GM18861 (cell line): Measurements from ENCODE around the gene TRAPPC10.

Experiments used
- ATAC-seq: cut with Tn5 transposase; IDR thresholded peaks from one replicate; pipeline ENCODE4 v1.9.1; 2021; ENCODE audit not compliant: unreplicated experiment

TRAPPC10 gene

DNA sequence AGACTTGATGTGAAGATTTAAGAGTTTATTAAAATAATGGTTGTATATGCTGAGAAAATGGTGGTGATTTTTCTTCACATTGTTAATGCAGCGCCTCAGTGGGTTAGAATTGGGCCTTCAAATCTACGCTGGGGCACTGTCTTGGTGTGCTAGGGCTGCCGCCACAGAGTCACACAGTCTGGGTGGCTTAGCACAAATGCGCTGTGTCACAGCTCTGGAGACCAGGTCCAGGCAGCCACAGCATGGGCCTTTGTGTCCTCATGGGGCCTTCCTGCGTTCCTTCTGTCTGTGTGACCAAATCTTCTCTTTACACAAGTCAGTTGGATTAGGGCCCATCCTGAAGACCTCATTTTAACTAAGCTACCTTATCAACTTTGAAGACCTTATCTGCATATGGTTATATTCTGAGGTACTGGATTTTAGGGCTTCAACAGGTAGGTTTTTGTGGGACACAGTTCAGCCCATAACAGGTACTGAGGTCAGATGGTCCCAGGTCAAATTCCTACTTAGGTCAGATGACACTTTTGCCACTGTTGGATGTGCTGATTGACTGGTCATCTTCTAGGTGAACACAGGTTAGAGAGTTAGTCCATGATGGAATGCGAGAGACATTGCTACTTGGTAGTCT is 17.5 kb downstream of the TRAPPC10 start:
- ATAC-seq, result no peak

DNA sequence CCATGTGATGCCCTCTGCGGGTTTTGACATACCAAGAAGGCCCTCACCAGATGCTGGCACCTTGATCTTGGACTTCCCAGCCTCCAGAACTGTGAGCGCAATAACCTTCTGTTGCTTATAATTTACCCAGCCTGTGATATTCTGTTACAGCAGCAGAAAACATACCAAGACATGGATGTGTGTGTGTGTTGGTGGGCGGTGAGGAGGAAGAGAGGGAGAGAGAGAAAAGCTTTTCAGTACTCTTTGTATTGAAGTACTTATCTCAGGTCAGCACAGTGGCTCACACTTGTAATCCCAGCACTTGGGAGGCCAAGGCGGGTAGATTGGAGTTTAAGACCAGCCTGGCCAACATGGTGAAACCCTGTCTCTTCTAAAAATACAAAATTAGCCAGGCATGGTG is 23.1 kb downstream of the TRAPPC10 start:
- no peak for ATAC-seq

DNA sequence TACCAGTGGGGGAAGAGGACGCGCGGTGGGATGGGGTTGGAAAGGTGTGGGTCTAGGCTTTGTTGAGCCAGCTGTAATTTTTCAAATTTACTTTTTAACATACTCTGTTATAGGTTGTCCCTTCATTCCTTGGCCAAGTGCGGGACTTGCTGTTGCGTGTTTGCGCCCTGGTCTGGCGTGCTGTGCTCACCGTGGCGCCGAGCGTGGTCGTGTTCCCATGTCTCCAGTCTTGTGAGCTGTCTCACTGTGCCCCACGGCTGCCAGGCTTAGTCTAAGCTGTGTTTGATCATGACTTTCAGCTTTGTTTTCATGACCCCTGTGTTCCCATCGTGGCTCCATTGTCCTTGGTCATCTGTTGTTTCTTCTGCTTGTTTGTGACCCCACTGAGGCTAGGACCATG is 26.0 kb downstream of the TRAPPC10 start:
- ATAC-seq, result no peak

DNA sequence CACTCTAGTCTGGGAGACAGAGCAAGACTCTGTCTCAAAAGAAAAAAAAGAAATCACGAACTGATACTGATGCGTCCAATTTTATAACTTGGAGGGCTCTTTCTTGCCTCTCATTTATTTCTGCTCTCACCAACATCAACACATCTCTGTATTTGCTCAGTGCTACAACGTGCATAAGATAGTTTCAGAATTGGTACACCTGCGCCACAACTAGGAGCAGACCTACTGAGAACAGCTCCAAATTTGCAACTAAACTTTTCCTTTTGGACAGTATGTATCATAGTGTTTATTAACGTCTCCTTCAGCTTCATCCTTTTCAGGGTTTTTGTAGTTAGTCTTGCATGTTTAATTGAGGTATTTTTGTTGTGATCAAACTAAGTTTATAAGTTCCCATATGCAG is 27.7 kb downstream of the TRAPPC10 start:
- no peak for ATAC-seq

DNA sequence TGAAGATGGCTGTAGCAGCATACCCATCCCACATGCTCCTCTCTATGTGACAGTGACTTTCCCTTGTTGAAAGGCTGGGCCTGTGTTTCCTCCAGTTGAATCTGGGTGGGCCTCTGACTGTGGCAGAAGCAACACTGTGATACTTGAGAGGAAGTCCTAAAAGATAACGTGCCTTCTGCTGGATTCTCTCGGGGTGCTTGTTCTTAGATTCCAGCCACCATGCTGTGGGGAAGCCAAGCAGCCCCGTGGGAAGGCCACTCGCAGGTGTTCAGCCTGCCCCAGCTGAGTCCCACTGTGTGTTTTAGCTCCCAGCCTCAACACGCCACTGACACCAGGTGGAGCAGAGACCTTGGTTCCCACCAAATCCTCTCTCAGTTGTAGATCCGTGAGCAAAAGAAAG is 31.5 kb downstream of the TRAPPC10 start:
- no peak for ATAC-seq

DNA sequence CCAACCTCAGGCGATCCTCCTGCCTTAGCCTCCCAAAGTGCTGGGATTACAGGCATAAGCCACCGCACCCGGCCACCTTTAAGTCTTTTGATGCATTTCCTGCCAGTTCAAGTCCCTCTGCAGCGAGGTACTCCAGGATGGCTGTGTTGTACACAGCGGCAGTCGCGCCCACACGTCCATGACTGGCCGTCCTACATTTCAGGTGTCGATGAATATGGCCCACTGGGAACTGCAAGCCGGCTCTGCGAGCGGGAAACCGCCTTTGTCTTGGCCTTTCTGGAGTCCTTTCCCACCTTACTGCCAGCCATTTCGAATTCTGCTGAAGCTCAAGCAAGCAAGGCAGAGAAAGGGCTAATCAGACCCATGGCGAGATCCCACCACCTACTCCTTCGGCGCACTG is 34.6 kb downstream of the TRAPPC10 start:
- no peak for ATAC-seq

DNA sequence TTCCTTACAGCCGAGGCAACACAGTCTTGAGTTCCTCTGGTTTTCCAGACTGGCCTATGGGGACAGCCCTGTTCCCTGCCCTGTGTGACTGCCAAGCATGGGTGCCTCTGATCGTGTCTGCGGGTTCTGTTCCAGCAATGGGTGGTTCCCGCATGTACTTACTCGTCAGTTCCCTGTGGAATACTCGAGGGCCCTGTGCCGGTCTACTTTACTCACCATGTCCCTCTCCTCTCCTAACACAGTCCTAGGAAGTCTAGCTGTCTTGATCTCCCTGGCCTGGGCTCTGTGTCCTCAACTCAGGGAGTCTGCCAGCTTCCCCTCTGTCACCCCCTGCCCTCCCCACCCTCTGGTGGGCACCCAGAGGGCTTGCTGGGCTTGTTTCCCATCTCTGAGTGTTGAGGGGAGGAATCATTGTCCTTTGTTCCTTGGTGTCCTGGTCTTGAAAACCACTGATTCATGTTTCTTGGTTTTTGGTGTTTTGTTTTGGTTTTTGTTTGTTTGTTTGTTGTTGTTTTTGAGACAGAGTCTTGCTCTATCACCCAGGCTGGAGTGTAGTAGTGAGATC is 36.0 kb downstream of the TRAPPC10 start:
- ATAC-seq, result no peak

DNA sequence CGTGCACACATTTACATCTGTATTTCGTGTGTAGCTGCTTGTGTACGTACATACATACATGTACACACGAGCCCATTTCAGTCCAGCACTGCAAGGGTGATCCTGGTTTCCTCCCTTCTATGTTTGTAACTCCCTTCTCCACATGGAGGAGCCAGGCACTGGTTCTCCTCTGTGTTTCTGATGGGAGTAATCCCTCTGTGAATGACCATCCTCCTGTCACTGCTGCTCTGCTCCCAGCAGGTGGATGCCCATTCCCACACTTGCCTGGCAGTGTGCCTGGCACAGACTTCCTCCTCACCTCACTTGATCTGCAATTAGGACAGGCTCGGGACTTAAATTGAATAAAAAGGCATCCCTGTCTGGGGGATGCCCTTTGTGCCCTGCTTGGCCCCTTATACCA is 37.1 kb downstream of the TRAPPC10 start:
- ATAC-seq, result no peak

DNA sequence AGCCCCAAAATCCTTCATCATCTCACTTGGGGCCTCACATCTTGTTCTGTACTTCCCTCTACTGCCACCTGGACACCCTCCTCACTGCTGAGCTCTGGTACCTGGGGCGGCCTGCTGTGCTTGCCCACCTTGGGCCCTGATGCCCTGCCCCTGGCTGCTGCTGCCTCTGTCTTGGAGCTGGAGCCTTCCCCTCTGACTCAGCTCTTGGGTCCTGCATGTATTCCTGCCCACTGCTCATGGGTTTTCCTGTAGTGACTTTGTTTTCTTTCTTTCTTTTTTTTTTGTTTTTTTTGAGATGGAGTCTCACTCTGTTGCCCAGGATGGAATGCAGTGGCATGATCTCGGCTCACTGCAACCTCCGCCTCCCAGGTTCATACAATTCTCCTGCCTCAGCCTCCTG is 37.5 kb downstream of the TRAPPC10 start:
- no peak for ATAC-seq

DNA sequence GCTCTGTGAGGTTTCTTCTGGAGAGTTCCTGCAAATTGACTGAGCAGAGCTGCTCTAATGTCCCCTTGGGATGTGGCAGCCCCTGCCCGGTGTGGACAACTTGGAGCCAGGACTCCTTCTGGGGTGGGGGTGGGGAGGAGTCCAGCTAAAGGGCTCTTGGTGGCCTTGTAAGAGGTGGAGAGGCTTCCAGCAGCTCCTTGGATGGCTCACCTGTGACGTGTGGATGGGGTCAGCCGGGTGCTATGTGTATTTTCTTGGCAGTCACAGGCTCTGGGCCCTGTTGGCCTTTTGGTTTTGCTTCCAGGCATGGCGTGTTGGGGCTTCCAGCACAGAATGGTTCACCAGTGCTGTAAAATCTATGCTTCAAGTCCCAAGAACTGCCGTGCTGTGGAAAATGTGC is 38.2 kb downstream of the TRAPPC10 start:
- ATAC-seq, result no peak

DNA sequence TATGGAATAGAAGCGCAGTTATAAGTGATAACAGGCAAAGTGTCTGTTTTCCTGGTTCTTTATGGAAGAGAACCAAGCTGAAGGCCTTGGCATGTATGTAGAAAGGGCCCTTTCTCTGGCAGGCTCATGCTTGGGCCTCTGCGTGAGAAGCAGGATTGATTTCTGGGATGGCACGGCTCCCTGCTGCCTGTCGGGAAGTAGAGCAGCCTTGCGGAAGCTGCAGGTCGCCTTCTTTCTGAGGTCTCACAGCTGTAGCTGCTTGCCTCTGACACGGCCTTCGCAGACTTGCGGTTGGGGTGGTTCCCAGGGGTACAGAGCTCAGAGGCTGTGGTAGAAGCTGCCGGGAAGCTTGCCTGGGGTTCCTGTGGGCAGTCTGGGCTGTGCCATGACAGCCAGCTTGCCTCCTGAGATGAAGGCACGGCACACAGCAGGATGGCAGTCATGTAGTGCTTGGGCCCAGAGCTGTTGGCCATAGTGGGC is 39.4 kb downstream of the TRAPPC10 start:
- ATAC-seq, result no peak

DNA sequence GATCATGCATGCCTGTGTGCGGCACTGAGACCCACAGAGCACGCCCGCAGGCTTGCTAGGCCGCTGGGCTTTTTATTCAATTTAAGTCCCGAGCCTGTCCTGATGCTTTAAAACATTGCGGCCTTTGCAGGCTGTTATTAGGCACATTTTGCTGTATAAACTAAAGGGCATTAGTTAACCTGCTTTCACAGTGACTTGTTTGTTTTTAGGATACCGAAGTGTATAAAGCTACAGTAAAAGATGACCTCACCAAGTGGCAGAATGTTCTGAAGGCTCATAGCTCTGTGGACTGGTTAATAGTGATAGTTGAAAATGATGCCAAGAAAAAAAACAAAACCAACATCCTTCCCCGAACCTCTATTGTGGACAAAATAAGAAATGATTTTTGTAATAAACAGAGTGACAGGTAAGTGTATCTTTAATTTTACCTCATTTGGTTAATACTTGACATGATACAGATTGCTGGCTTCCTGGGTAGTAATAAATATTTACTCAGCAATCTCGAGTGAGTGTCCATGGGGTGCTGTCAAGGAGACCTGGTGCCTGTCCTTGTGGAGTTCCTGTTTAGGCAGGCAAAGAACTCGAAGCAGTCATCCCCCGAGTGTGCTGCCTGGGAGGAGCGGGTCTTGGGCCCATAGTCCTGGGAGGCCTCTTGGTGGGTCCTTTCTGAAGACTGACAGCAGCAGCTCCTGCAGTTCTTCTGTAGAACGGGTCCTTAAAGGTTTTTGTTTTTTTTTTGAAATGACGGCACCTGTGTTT is 40.1 kb downstream of the TRAPPC10 start:
- no peak for ATAC-seq

DNA sequence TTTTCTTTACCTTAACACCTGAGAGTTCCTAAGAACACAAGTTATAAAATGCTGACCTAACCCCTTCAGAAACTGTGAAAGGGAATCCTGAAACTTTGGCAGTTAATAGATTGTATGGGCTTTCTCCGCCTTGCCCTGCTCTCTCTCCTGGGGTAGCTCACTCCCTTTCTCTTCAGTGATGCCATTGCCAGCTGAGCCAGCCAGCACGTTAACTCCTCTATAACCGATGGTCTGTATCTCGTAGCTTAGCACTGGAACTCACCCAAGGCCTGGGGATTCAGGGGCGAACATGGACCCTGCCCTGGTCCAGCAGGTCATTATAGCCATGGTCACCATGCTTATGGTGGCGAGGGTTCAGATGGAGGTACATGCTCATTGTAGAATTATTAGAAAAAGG is 40.7 kb downstream of the TRAPPC10 start:
- ATAC-seq, result no peak

DNA sequence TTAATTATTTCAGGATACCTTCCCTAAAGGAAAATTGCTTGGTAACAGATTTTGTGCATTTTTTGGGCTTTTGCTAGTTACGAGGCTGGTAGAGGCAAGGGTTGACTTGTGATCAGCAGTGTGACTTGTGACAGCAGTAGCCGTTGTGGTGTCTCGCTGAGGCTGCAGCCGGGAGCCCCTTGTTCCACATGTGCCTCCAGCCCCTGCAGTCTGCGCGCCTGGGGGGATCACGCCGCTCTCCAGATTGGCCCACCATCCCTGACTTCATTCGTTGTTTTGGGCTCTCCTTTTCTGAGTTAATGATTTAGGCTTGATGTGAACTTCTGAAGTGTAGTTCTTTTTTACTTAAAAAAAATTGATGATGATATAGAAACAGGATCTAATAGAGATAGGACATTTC is 41.5 kb downstream of the TRAPPC10 start:
- ATAC-seq, result no peak

DNA sequence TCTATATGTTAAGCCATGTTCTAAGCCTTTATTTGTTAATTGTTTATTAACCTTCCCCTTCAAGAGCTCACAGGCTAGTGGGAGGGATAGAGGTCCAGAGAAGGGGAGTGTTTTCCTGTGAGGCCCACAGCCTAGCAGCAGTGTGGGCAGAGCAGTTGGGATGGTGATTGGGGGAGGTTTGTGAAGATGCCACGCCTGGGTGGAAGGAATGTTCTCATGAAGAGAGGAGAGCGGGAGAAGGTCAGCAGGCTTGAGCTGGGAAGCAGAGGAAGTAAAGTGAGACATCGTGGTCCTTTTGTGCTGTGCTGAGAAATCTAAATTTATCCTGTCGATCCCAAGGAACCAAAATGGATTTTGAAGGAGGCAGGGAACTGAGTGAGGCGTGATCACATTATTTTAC is 42.6 kb downstream of the TRAPPC10 start:
- no peak for ATAC-seq

DNA sequence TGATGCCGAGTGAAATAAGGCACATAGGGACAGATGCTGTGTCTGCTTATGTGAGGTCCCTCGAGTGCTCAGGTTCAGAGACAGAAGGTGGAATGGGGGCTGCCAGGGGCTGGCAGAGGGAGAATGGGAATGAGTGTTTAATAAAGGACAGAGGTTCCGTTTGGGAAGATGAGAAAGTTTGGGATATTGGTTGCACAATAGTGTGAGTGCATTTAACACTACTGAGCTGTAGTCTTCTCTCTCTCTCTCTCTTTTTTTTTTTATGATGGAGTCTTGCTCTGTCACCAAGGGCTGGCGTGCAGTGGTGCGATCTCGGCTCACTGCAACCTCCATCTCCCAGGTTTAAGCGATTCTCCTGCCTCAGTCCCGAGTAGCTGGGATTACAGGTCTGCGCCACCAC is 44.9 kb downstream of the TRAPPC10 start:
- no peak for ATAC-seq

DNA sequence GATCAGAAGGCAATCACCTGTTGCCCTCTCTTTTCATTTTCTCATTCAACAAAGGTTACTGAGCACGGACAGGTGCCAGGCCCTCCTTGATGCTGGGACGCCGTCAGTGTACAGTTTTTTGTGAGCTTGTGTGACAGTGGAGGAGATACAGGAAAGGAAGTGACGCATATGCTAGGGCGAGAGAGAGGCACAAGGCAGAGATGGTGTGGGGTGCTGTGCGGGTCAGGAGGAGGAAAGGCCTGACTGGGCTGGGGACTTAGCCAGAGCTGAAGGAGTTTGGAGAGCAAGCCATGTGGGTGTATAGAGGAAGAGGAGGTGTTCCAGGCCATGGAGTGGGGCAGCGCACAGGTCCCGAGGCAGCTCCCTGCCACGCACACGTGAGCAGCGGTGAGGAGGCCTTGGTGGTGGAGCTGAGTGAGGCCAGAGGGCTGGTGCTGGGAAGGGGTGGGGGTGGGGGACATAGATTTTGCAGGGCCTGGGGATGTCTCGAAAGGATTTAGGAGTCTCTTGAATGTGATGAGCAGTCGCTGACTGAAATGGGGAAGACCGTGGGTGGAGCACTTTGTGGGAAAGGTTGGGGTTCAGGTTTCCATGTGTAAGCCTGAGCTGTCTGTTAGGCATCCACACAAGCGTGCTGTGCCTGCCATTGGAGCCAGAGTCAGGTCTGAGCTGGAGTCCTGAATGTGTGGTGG is 46.0 kb downstream of the TRAPPC10 start:
- no peak for ATAC-seq

DNA sequence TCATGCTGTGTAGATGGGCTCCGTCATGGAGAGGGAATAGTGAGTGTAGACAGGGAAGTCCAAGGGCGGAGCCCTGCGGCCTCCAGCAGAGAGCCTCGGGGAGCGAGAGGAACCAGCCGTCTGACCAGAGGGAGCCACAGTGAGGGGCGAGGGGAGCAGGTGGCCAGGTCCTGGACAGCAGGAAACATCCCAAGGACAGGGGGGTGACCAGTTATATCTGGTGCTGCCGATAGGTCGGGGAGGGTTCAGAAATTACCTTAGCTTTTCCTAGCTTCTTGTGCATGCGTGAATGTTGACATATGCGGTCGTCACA is 46.5 kb downstream of the TRAPPC10 start:
- no peak for ATAC-seq

DNA sequence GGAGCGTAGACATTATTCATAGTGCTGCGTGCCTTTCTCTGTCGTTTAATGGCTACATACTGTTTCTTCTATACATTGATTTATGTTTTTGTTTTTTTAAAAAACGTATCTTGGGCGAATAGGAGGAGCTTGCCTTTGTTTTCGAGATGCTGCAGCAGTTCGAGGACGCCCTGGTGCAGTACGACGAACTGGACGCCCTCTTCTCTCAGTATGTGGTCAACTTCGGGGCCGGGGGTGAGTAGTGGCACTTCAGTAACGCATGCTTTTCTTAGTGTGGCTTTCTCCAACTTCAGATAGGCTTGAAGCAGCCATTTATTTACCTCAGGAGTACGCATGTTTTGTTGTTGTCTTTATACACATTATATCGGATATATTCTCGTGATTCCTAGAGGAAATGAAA is 46.9 kb downstream of the TRAPPC10 start:
- no peak for ATAC-seq

DNA sequence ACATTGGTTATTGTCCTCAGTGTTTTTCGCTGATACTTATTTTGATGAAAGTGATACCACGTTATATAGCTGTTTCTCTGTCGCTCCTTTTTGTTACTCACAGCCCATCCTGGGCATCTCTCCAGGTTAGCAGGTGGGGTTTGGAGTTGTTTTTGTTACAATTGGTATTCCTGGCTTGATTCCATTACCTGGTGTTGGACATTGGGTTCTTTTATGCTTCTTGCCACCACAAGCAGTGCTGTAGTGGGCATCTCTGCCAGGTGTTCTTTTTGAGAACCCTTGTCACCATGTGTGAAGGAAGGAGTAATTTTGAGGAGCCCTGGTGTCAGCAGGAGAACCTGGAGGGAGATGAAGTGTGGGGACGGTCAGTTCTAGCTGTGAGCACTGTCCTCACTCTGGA is 47.6 kb downstream of the TRAPPC10 start:
- ATAC-seq, result no peak

DNA sequence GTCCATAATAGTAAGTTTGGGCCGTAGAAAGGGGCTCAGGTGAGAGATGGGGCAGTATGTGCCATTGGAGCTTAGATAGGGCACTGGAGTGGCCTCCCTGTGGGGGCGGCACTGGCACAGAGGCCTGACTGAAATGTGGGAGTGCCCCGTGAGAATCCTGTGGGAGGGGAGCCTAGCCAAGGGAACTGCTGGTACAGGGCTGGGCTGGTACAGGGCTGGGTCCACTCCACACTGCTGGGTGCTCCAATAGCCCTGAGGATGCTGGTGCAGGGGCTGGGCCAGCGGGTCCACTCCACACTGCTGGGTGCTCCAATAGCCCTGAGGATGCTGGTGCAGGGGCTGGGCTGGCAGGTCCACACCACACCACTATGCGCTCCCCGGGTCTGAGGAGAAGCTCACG is 50.3 kb downstream of the TRAPPC10 start:
- no peak for ATAC-seq
